Kidney glomerular epithelial cell (primary cell): Measurements from ENCODE around the gene KCTD2.
"Not testable (repeated sequence)": the region's sequence is repeated elsewhere in the genome, so short reads cannot be mapped to it uniquely, and the experiment has no call there.

Experiments
- DNase-seq: peaks from one replicate; lab custom pipeline; 2025; lab: John Stamatoyannopoulos, UW

The KCTD2 gene

GRCh38 chr17:75020331-75021110 lies 26.5 kb upstream of the KCTD2 start:
- DNase-seq: no peak

DNA sequence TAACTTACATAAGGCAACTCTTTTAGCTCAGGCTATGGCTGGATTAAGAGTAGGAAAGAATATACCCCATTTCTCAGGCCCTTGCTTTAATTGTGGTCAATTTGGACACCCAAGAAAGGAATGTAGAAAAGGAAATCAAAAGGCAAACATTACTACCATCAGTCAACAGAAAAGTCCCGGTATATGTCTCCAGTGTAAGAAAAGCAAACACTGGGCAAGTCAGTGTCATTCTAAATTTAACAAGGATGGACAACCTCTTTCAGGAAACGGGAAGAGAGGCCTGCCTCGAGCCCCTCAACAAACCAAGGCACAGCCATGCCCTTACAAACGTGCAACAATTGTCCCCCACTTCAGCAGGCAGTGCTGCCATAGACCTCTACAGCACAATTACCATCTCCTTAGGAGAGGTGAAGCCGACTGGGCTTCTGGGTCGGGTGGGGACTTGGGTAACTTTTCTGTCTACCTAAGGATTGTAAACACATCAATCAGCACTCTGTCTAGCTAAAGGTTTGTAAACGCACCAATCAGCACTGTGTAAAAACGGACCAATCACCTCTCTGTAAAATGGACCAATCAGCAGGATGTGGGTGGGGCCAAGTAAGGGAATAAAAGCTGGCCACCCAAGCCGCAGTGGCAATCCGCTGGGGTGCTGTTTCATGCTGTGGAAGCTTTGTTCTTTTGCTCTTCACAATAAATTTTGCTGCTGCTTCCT lies 22.2 kb upstream of the KCTD2 start:
- no peak for DNase-seq

- DNase-seq: not testable (repeated sequence)
Measured at GRCh38 chr17:75025398-75025734, 21.7 kb upstream of the KCTD2 start.

DNA sequence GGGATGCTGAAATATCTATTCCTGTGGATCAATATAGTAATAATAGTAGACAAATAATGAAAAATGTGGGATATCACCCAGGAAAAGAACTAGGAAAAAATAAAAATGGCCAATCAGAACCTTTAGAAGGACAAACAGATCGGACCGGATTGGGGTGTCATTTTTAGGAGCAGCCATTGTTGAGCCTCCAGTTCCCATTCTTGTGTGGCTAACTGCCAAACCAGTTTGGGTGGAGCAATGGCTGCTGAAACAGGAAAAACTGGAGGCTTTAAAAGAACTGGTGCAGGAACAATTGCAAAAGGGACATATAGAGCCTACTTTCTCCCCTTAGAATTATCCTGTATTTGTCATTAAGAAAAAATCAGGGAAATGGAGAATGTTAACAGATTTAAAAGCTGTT lies 20.4 kb upstream of the KCTD2 start:
- DNase-seq: not testable (repeated sequence)

DNA sequence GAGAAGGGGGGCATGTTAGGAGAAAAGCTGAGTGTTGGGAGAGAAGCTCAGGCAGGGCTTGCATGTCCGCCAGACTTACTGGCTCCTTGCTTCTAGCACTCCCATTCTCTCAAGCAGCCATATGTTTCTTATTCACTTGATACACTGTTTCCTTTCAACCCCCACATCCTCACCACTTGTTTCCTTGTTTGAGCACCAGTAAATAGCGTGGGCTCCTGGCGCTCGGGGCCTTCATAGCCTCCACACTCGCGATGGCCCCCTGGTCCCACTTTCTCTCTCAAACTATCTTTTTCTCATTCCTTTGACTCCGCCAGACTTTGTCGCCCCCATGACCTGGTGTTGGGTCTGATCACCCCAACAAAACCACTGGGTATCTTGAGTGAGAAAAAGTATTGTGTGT lies 16.9 kb upstream of the KCTD2 start:
- no peak for DNase-seq

DNA sequence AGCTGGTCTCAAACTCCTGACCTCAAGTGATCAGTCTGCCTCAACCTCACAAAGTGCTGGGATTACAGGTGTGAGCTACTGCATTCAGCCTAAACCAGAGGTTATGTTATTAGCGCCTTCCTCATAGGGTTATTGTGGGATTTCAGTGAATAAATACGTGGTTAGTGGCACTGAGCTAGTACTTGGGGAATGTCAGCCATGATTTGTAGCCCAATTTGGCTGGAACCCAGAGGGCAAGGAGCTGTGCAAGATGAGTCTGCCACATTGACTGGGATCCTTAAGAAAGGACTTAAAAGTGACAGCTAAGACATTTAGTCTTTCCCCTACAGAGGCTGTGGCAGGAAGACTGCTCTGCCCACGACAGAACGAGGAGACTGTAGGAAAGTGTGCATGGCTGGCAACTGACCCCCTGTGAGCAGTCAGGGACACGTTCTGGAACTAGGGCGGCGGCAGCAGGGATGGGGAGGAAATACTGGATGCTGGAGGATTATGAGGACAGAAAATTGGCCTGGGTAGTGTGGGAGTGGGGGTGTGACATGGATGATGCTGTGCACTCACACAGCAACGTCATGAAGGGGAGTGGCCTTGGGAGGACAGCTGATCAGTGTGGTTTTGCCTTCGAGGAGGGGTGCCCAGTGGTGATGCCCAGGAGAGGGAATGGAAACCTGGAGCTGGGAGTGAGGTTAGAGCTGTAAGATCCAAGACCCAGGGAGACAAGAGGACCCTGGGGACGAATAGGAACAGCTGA lies 14.9 kb upstream of the KCTD2 start:
- DNase-seq: peak; percentile 69

DNA sequence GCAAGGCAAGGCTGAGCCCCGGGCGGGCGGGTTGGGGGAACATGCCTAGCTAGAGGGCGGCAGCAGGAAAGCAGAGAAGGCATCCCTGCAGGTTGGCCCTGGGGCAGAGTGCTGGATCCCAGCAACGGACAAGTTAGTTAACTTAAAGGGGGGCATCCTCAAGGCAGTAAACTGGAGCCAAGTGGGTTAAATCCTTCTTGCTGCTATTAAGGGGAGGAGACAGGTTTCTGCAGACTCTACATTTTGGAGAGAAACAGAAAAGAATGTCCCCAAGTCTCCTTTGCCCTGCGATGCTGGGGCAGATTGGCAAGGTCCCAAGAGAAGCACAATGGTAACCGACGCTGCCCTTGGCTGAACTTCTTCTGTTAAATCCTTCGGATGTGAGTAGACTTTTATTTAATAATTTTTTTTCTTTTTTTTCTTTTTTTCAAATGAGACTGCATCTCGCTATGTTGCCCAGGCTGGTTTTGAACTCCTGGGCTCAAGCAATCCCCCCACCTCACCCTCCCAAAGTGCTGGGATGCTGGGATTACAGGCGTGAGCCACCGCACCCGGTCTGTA lies 14.2 kb upstream of the KCTD2 start:
- DNase-seq: no peak

DNA sequence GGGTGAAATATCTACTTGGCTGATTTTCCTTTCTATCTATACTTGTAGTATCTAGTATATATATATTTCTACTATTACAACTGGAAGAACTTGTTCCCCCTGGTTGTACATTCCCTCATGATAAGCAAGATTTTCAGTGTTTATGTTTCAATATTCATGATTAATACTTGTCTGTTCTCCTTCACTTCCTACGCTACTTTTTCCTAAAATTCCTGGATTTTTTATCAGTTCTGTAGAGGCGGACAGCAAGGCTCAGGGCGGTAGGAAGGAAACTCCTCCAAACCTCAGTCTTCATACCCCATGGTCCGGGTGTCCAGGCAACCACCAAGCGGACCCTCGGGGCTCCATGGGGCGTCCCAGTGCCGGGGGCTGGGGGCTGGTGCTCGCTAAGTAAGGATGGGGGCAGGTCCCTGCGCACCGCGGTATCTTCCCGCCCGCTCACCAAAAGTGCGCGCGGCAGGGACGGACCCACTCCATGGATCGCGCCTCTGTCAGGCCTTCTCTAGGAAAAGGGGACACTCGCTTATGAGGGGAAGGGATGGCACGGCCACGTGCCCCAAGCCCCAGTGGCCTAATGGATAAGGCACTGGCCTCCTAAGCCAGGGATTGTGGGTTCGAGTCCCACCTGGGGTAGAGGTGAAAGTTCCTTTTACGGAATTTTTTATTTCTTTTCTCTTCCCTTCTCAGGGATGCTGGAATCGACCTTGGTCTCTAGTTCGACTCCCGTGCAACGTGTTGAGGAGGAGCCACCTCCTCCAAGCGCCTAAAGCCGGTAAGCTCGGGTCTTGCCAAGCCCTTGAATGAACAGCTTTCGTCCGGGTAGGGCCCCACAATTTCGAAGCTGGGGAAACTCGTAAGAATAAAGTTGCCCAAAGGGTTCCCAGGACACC lies 13.4 kb upstream of the KCTD2 start:
- peak; percentile 93 for DNase-seq

DNA sequence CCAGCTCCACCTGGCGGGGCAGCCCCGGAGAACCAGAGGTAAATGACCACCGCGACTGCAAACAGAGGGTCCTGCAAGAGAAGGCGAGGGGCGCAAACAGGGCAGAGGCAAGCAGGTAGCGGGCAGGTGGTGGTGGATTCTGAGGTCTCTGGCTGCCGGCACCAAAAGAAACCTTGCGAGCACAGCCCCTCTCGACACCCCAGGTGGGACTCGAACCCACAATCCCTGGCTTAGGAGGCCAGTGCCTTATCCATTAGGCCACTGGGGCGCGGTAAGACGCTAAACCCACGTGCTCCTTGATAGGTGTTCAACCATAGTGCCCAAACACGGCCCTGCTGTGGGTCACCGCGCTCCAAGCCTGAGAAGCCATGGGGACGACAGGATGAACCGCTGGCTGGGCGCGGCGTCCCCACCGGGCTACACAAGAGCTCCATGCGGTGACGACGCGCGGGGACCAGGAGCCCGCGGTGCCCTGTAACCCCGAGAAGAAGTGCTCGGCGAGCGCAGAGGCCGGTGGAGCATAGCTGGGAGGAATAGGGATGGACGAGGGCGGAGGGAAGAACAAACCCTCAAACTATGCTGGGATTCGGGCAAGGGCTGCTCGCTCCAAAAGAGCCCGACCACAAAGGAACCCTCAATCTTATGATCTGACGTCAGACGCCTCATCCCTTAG lies 12.7 kb upstream of the KCTD2 start:
- DNase-seq: peak; percentile 85

GRCh38 chr17:75036643-75037268 lies 10.3 kb upstream of the KCTD2 start:
- DNase-seq: no peak

DNA sequence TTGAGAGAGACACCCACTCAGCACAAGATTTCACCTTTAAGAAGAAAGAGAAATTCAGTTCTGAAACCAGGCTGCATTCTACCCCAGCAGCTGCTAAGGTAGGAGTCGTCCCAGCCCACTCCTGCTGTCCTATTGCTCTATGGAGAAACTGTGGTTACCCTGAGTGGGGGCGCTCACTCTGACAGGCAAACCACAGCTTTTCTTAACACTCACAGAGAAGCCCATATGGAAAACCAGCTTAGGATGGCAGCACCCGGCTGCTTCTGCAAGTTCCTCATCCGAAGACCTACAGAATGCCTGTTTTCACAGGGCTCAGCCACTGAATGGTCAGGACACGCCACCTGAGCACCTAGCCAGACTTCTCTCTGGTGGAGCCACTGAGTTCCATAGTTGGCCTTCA lies 7.8 kb upstream of the KCTD2 start:
- DNase-seq: no peak

GRCh38 chr17:75041656-75042280 lies 5.3 kb upstream of the KCTD2 start:
- no peak for DNase-seq

- DNase-seq: not testable (repeated sequence)
Measured at GRCh38 chr17:75043789-75044188, 3.2 kb upstream of the KCTD2 start.

DNA sequence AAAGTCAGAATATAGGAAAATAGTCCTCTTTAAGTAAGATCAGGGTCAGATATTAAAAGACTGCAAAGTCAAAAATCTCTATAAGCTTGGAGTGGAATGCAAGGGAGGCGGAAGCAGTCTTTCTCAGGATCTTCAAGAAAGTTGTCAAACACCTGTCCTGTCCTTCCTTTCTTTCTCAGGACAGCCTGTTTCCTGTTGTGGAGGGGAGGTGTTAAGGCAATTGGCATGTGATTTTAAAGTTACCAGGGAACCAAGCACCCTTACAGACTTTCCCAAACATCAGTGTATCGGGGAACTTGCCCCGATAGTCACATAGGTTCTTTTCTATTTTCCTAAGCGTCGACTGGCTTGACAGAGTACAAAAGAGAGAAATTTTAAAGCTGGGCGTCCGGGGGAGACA lies 2.3 kb upstream of the KCTD2 start:
- no peak for DNase-seq

- not testable (repeated sequence) for DNase-seq
Measured at GRCh38 chr17:75045946-75046406, 1.0 kb upstream of the KCTD2 start.

DNA sequence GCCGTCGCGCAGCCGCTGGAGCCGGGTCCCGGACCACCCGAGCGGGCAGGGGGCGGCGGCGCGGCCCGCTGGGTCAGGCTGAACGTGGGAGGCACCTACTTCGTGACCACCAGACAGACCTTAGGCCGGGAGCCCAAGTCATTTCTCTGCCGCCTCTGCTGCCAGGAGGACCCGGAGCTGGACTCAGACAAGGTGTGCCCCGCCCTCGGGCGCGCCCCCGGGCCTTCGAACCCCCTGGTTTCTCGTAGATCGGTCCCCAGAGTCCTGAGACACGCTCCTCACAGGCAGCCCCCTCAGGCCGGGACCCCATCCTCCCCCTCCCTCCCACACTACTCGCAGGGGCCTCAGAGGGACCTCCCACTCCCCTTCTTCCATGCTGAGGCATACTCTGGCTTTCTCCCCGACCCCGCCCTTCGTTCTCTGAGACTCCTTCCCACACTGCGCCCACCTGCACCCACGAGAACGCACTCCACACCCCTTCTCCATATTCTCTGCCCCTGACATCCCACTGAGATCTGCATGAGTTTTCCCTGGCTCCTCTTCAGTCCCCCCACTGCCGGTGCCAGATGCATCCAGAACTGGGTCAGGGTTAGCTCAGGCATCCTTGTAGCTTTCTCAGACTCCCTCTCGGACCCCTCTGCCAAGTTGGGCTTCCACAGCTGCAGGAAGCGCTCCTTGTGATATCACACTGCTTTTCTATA lies 523 bp downstream of the KCTD2 start:
- peak; percentile 12 for DNase-seq

- DNase-seq: no peak
Measured at GRCh38 chr17:75048249-75048878, 1.3 kb downstream of the KCTD2 start.

DNA sequence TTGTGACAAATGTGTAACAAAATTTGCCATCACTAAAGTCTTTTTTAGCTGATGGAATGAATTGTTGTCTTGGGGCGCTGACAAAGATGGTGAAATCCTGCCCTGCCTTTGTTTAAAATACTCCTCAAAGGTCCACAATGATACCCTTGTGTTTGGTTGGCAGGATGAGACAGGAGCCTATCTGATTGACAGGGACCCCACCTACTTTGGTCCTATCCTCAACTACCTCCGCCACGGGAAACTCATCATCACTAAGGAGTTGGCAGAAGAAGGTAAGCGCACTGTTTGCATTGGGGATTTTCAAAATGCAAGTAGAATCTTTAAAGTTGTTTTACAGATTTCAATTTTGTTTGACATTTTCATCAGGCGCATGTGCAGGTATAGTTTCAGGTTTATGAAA lies 2.0 kb downstream of the KCTD2 start:
- no peak for DNase-seq

- no peak for DNase-seq
Measured at GRCh38 chr17:75049706-75050105, 2.7 kb downstream of the KCTD2 start.
